ENCODE results near the gene UGGT2. TPM values are rescaled to one million over a fixed set of nuclear protein-coding genes. Genes with fewer than 3 reads are reported as not detected.

The UGGT2 gene
- polyA plus RNA-seq, 2 of the 4 experiments (the other 2 are of a cell fraction), result 10.3 to 27.9 TPM

DNA sequence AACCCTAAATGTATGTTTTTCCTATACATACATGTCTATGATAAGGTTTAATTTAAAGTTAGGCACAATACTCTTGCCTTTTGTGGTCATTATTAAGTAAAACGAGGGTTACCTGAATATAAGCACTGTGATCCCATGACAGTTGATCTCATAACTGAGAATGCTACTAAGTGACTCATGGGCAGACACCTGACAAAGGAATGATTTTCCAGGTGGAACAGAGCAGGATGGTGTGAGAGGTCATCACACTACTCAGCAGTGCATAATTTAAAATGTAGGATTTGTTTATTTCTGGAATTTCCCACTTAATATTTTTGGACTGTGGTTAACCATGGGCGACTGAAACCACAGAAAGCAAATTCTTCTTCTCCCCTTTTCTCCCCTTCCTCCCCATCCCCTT, 178.9 kb downstream of the UGGT2 start:
- H3K4me2 ChIP-seq, result no peak overlapping the region
- FAIRE-seq, result no peak
- DNase-seq (ENCODE audit: low read depth in 1 of 2, low spot score in 1 of 2), result no peak
- no peak overlapping the region for H3K27ac ChIP-seq
- H3K9me3 ChIP-seq, result no peaks in the 10 kb centered on the region
- H3K4me1 ChIP-seq, result no peaks in the 10 kb centered on the region
- ChIA-PET POLR2A (no interaction called here), CTCF (no interaction called here)
- no peak for ATAC-seq
- TF ChIP-seq ZSCAN20 (CRISPR knock-in tag; IDR thresholded peaks at IDR 0.05), result no peak
- WGBS (ENCODE audit: missing lambda C conversion rate), result 86% methylated on average over 2 of the region's 2 CpGs
- no peak overlapping the region for H3K4me3 ChIP-seq

DNA sequence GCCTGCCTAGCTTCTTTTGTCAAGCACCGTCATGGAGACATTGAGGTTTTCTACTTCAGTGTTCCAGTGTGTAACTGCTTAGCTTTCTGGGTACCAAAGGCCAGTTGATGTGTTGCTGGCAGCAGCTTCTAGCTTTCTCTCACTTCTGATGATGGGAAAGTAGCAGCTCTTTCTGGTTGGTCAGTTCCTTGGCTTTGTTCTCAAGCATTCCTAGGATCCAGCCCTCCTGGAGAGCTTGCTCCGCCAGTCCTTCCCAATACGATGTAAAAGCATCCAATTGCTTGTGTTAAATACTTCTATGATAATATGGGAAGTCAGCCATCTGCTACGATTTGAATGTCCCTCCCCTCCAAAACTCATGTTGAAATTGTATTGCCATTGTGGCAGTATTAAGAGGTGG, 182.8 kb downstream of the UGGT2 start:
- ChIA-PET CTCF (interaction anchor here (0.9 kb wide), 1 partner anchor 9 kb away, joined by 4 read pairs; no protein-coding TSS in a partner anchor), POLR2A (no interaction called here)
- no peak for ATAC-seq
- H3K4me1 ChIP-seq, result no peaks in the 10 kb centered on the region
- DNase-seq (ENCODE audit: low read depth in 1 of 2, low spot score in 1 of 2), result no peak
- no peak overlapping the region for H3K27ac ChIP-seq
- 93% methylated on average over 4 of the region's 4 CpGs for WGBS (ENCODE audit: missing lambda C conversion rate)
- H3K9me3 ChIP-seq, result no peaks in the 10 kb centered on the region
- H3K4me3 ChIP-seq, result no peak overlapping the region
- no peak overlapping the region for H3K4me2 ChIP-seq
- FAIRE-seq, result no peak
- TF ChIP-seq SREBF2 (IDR thresholded peaks at IDR 0.05) (no peak), ZC3H11A (IDR thresholded peaks at IDR 0.05) (no peak), EHF (CRISPR knock-in tag; IDR thresholded peaks at IDR 0.05) (no peak), ESRRA (IDR thresholded peaks at IDR 0.05; ENCODE audit: borderline replicate concordance, low read length) (no peak), CBX8 (IDR thresholded peaks at IDR 0.05) (no peak), CBX2 (IDR thresholded peaks at IDR 0.05; ENCODE audit: borderline replicate concordance, low read depth) (no peak), HOXB5 (CRISPR knock-in tag; IDR thresholded peaks at IDR 0.05) (no peak), RAD21 (conservative IDR thresholded peaks at IDR 0.05 in 1 of 2, IDR thresholded peaks at IDR 0.05 in 1 of 2) (no peak), CEBPB (IDR thresholded peaks at IDR 0.05) (no peak), ELK1 (IDR thresholded peaks at IDR 0.05; ENCODE audit: low read depth, low read length) (no peak), PHF8 (IDR thresholded peaks at IDR 0.05; ENCODE audit: borderline replicate concordance, low read depth) (no peak), KDM5A (IDR thresholded peaks at IDR 0.05) (no peak), HOXB13 (CRISPR knock-in tag; IDR thresholded peaks at IDR 0.05; ENCODE audit: low read depth) (no peak), ZSCAN20 (CRISPR knock-in tag; IDR thresholded peaks at IDR 0.05) (no peak), HES2 (IDR thresholded peaks at IDR 0.05) (no peak), SMC3 (IDR thresholded peaks at IDR 0.05) (no peak)
- TF ChIP-seq, protein P1, sequence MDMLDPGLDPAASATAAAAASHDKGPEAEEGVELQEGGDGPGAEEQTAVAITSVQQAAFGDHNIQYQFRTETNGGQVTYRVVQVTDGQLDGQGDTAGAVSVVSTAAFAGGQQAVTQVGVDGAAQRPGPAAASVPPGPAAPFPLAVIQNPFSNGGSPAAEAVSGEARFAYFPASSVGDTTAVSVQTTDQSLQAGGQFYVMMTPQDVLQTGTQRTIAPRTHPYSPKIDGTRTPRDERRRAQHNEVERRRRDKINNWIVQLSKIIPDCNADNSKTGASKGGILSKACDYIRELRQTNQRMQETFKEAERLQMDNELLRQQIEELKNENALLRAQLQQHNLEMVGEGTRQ (IDR thresholded peaks at IDR 0.05), result no peak
- TF ChIP-seq, protein P2, sequence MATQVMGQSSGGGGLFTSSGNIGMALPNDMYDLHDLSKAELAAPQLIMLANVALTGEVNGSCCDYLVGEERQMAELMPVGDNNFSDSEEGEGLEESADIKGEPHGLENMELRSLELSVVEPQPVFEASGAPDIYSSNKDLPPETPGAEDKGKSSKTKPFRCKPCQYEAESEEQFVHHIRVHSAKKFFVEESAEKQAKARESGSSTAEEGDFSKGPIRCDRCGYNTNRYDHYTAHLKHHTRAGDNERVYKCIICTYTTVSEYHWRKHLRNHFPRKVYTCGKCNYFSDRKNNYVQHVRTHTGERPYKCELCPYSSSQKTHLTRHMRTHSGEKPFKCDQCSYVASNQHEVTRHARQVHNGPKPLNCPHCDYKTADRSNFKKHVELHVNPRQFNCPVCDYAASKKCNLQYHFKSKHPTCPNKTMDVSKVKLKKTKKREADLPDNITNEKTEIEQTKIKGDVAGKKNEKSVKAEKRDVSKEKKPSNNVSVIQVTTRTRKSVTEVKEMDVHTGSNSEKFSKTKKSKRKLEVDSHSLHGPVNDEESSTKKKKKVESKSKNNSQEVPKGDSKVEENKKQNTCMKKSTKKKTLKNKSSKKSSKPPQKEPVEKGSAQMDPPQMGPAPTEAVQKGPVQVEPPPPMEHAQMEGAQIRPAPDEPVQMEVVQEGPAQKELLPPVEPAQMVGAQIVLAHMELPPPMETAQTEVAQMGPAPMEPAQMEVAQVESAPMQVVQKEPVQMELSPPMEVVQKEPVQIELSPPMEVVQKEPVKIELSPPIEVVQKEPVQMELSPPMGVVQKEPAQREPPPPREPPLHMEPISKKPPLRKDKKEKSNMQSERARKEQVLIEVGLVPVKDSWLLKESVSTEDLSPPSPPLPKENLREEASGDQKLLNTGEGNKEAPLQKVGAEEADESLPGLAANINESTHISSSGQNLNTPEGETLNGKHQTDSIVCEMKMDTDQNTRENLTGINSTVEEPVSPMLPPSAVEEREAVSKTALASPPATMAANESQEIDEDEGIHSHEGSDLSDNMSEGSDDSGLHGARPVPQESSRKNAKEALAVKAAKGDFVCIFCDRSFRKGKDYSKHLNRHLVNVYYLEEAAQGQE (IDR thresholded peaks at IDR 0.05), result no peak

DNA sequence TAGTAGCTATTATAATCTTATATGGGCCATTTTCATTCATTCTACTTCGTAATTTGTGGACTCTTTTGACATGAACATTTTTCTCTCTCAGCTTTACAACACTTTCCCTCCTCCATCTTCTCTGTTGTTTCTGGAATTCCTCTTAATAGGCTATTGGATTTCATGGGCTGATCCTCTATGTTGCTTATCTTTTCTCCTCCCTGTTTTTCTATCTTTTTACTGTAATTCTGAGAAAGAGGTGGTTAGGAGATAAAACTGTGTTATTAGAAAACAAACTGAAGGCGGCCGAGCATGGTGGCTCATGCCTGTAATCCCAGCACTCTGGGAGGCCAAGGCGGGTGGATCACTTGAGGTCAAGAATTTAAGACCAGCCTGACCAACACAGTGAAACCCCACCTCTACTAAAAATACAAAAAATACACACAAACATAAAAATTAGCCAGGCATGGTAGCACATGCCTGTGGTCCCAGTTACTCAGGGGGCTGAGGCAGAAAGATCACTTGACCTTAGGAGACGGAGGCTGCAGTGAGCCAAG, 188.1 kb downstream of the UGGT2 start:
- no peak overlapping the region for H3K4me2 ChIP-seq
- POLR2A ChIA-PET, result no interaction called here
- CTCF ChIA-PET, result no interaction called here
- WGBS (ENCODE audit: missing lambda C conversion rate), result 99% methylated on average over 5 of the region's 5 CpGs
- FAIRE-seq, result no peak
- ATAC-seq, result no peak
- no peaks in the 10 kb centered on the region for H3K4me1 ChIP-seq
- H3K27ac ChIP-seq, result no peak overlapping the region
- TF ChIP-seq, protein P3, sequence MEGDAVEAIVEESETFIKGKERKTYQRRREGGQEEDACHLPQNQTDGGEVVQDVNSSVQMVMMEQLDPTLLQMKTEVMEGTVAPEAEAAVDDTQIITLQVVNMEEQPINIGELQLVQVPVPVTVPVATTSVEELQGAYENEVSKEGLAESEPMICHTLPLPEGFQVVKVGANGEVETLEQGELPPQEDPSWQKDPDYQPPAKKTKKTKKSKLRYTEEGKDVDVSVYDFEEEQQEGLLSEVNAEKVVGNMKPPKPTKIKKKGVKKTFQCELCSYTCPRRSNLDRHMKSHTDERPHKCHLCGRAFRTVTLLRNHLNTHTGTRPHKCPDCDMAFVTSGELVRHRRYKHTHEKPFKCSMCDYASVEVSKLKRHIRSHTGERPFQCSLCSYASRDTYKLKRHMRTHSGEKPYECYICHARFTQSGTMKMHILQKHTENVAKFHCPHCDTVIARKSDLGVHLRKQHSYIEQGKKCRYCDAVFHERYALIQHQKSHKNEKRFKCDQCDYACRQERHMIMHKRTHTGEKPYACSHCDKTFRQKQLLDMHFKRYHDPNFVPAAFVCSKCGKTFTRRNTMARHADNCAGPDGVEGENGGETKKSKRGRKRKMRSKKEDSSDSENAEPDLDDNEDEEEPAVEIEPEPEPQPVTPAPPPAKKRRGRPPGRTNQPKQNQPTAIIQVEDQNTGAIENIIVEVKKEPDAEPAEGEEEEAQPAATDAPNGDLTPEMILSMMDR (IDR thresholded peaks at IDR 0.05), result no peak
- TF ChIP-seq BHLHE40 (IDR thresholded peaks at IDR 0.05; ENCODE audit: low read depth, low read length), result no peak
- TF ChIP-seq PHF8 (IDR thresholded peaks at IDR 0.05; ENCODE audit: borderline replicate concordance, low read depth), result no peak
- no peak for TF ChIP-seq TFCP2L1 (CRISPR knock-in tag; IDR thresholded peaks at IDR 0.05)
- no peak for TF ChIP-seq SMC3 (IDR thresholded peaks at IDR 0.05)
- no peak for TF ChIP-seq HEYL (CRISPR knock-in tag; IDR thresholded peaks at IDR 0.05)
- no peak for TF ChIP-seq BCL3 (IDR thresholded peaks at IDR 0.05)
- no peak for TF ChIP-seq KDM5A (IDR thresholded peaks at IDR 0.05)
- TF ChIP-seq JUN (IDR thresholded peaks at IDR 0.05), result no peak
- no peaks in the 10 kb centered on the region for H3K9me3 ChIP-seq
- DNase-seq (ENCODE audit: low read depth in 1 of 2, low spot score in 1 of 2), result no peak
- H3K4me3 ChIP-seq, result no peak overlapping the region

Measured in A549 (cell line).